DMS 273 (cell line): Measurements from ENCODE around the gene DGLUCY.
"Not testable (repeated sequence)": the region's sequence is repeated elsewhere in the genome, so short reads cannot be mapped to it uniquely, and the experiment has no call there.

ENCODE experiments used
- DNase-seq: peaks from one replicate; lab custom pipeline; 2025; ENCODE audit not compliant: unreplicated experiment; lab: John Stamatoyannopoulos, UW

DGLUCY gene, protein sequence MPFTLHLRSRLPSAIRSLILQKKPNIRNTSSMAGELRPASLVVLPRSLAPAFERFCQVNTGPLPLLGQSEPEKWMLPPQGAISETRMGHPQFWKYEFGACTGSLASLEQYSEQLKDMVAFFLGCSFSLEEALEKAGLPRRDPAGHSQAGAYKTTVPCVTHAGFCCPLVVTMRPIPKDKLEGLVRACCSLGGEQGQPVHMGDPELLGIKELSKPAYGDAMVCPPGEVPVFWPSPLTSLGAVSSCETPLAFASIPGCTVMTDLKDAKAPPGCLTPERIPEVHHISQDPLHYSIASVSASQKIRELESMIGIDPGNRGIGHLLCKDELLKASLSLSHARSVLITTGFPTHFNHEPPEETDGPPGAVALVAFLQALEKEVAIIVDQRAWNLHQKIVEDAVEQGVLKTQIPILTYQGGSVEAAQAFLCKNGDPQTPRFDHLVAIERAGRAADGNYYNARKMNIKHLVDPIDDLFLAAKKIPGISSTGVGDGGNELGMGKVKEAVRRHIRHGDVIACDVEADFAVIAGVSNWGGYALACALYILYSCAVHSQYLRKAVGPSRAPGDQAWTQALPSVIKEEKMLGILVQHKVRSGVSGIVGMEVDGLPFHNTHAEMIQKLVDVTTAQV

DNA sequence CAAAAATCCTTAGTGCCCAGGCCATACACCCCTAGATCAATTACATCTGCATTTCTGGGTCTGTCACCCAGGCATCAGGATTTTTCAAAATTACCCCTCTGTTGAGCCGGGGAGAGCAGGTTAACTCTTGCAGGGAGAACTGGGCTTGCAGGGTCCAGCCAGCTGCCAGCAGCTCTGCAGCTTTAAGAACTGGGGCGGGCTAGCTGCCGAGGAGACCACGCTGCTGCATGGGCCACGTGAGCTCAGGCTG lies at the start of gene DGLUCY:
Gene DGLUCY (plus strand): TSS at position 245 of the 250 bp plus-strand sequence. CDS start 46,222 bp downstream, outside the sequence.
- peak; percentile 93 for DNase-seq

GRCh38 chr14:91065266-91065665 lies 48.6 kb upstream of the DGLUCY start:
- no peak for DNase-seq

- DNase-seq = no peak
Measured at GRCh38 chr14:91067186-91067585, 46.7 kb upstream of the DGLUCY start.

- DNase-seq = no peak
Measured at GRCh38 chr14:91068642-91069041, 45.2 kb upstream of the DGLUCY start.

DNA sequence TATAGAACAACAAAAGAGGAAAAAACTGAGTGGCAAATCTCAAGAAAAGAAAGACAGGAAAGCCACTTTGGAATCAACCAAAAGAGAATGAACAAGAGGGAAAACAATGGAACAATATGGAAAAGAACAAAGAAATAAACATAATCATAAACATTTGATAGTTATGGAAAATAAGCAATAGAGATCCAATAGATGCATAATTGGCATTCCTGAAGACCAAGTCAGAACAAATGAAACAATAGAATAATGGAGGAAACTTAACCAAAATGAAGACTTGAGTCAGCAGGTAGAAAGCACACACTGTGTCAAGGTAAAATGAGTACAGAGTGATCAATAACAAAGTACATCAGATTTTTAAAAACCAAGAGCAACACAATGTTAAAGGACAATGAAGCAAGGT lies 43.3 kb upstream of the DGLUCY start:
- DNase-seq = no peak

GRCh38 chr14:91075553-91075952 lies 38.3 kb upstream of the DGLUCY start:
- DNase-seq = no peak

DNA sequence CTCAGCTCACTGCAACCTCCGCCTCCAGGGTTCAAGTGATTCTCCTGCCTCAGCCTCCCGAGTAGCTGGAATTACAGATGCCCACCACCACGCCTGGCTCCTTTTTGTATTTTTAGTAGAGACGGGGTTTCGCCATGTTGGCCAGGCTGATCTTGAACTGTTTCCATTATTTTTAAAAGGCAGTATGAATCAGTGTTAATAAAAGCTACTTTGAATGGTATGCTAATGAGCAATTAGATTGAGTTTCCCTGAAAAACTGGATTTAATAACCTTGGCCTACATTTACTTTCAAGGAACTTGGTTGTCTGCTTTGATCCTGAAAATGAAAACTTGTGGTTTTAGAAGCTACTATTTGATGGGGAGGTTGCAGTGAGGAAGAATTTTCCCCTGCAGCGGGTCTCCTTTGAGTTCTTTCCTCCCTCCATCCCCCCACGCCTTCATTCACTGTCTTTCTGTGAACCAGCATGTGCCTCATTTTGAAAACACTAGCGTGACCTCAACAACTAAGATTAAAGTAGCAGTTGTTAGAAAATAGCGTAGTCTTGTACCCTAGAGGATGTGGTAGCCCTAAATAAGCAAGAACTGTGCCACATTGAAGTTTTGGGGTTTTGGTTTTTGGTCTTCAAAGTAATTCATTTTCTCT lies 35.7 kb upstream of the DGLUCY start:
- DNase-seq = no peak

DNA sequence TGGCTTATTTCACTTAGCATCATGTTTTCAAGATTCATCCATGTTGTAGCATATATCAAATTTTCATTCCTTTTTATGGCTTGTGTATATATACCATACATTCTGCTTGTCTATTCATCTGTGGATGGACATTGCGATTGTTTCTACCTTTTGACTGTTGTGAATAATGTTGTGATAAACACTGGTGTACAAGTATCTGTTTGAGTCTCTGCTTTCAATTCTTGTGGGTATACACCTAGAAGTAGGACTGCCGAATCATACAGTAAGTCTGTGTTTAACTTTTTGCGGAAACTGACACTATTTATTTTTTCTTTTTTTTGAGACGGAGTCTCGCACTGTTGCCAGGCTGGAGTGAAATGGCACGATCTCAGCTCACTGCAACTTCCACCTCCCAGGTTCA lies 33.8 kb upstream of the DGLUCY start:
- no peak for DNase-seq

DNA sequence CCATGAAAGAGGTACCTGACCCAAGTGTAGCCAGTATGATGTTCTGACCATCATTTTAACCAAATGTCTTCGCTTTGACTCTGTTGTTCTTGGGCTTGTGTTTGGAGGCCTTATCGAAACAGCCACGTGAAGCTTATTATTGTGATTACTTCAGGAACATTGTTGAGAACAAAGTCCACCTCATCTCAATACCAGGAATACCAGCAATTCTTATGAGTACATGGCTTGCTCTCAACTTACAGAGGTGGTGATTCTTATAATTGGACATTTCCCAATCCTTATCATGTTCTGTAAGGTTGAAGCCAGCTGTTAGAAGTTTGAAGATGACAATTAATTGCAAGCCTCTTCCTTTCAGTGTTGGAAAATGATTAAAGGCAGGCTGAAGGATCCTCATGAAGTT lies 31.6 kb upstream of the DGLUCY start:
- no peak for DNase-seq

GRCh38 chr14:91084516-91084915 lies 29.4 kb upstream of the DGLUCY start:
- no peak for DNase-seq

- not testable (repeated sequence) for DNase-seq
Measured at GRCh38 chr14:91087470-91087869, 26.4 kb upstream of the DGLUCY start.

DNA sequence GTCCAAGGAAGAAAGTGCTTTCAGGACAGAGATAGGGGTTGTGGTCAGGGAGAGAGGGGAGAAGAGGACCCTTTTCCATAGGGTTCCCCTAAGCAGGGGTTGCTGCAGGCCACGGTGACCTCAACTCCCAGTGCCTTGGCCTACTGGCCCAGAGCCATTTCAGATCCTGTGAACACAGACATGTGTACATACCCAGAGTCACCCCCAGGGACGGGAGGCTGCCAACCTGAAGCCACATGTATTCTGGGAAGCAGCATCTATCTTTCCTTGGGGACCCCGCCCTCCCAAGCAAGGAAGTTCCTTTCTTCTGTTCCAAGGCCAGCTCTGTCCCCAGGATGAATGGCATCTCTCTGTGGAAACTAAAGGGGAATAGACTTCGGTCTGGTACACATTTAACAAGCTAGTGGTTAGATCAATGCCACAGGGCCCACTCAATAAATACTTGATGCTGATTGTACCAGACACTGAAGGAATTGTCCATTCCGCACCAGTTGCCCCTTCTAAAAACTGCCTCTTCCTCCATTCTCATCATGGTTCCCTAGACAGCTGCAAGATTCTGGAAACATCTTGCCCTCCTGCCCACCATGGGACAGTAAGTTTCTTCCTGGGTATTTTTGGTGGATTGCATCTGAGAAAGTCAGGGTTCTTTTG lies 25.2 kb upstream of the DGLUCY start:
- no peak for DNase-seq

DNA sequence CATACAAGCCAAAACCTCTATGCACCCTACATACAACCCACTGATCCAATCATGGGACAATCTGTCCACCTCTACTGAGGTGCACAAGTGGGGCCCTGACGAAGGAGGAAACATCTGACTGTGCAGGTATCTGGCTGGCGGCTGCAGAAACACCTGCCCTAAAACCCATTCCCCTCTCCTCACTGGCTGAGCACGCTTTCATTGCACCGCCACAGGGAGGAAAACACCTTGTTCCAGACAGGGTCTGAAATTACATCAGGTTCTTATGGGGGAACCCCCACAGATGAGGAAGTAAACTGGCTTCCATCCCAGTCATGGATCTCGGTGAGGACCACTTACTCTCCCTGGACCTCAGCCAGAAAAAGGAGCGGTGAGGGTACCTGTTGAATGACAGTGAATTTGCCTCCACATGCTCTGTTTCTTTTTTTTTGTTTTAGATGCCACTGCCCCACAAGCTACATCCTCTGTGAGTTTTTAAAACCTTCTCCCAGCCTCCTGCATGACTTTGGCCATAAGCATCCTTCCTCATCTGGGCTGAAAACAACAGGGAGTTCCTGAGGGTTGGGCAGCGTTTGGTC lies 23.8 kb upstream of the DGLUCY start:
- no peak for DNase-seq

DNA sequence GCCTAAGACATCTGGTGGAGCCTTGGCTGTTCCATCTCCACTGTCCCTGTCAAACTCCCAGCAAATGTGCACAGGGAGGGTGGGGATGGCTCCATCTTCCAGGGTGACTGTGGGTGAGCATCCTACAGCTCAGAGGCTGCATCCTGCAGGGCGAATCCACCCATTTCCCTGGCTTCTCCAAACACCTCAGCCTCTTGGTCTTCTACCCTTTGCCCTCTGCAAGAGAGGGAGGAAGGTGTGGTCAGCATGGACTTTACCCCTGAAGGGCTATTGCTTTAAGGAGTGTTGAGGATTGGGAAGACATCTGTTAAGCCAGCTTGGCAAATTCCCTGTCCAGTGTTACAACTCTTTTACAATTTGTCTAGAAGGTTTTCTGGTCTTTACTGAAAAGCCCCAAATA lies 23.1 kb upstream of the DGLUCY start:
- no peak for DNase-seq

GRCh38 chr14:91092073-91092472 lies 21.8 kb upstream of the DGLUCY start:
- DNase-seq = no peak

DNA sequence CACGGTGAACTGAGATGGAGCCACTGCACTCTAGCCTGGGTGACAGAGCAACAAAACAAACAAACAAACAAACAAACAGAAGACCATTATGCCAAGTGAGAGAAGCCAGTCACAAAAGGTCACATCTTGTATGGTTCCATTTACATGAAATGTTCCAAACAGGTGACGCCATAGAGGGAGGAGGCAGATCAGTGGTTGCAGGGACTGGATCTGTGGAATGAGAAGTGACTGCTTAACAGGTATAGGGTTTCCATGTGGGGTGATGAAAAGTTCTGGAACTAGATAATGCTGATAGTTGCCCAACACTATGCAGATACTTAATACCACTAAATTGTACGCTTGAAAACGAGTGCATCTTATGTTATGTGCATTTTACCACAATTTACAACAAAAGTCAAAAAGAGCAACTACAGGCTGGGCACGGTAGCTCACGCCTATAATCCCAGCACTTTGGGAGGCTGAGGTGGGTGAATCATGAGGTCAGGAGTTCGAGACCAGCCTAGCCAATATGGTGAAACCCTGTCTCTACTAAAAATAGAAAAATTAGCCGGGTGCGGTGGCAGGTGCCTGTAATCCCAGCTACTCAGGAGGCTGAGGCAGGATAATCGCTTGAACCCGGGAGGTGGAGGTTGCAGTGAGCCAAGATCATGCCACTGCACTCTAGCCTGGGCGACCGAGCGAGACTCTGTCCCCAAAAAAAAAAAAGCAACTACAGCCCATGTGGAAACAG lies 20.0 kb upstream of the DGLUCY start:
- not testable (repeated sequence) for DNase-seq

- no peak for DNase-seq
Measured at GRCh38 chr14:91094772-91095171, 19.1 kb upstream of the DGLUCY start.

DNA sequence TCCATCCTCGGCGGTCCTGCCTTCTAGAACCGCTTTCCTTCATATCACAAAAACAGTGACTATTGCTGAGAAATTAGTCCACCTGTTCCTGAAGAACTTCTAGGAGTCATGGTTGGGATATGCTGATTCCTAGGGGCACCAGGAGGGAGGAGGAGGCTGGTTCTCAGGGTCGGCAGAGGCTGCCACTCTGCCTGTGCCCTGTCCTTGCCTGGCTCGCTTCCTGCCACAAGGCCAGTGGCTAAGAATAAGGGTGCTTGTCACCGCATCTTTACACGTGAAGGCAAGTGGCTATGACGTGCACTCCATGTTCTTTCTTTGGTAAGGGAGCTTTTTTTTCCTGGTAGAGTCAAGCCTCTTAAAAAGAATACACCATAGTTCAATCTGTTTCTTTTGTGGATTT lies 18.7 kb upstream of the DGLUCY start:
- DNase-seq = no peak

DNA sequence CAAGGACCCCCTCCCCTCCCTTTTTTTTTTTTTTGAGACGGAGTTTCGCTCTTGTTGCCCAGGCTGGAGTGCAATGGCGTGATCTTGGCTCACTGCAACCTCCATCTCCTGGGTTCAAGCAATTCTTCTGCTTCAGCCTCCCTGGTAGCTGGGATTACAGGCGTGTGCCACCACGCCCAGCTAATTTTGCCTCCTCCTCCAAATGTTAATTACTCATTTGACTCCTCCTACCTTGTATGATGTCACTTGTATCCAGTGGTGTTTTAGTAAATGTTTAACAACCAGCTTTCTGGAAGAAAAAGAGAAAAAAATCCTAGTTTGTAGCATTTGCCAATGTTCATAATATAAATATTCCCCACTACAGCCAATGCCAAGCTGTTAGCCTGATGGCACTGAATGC lies 16.2 kb upstream of the DGLUCY start:
- DNase-seq = not testable (repeated sequence)

GRCh38 chr14:91098591-91098990 lies 15.3 kb upstream of the DGLUCY start:
- no peak for DNase-seq

- DNase-seq = no peak
Measured at GRCh38 chr14:91100102-91100501, 13.8 kb upstream of the DGLUCY start.
